ENCODE results near the gene SLC6A7. TPM values are rescaled to one million over a fixed set of nuclear protein-coding genes. Genes with fewer than 3 reads are reported as not detected.

SLC6A7 gene
- total and polyA plus RNA-seq, 8 donors = not detected

- Histone ChIP-seq H3K9me3 (no peaks in the 10 kb centered on the region), H3K27me3 (no peaks in the 10 kb centered on the region), H3K4me1 (no peaks in the 10 kb centered on the region), H3K36me3 (no peaks in the 10 kb centered on the region), H3K27ac (no peak overlapping the region), H3K4me3 (no peak overlapping the region)
- ATAC-seq = no peak
- WGBS, 2 donors = 65 to 68% methylated on average over 5 of the region's 5 CpGs
- intact Hi-C loops (cut with DNase I) = loop anchor here in 2 of 3 donors (5.0 to 10.0 kb wide), 2 partner anchors 56 to 84 kb away; no protein-coding TSS in a partner anchor
- DNase-seq = peak in 1 of 6 donors; percentile 39
- no peak for TF ChIP-seq CTCF (IDR thresholded peaks at IDR 0.05)
- no peak for FAIRE-seq
These were observed 28.8 kb downstream of the SLC6A7 start for GRCh38 chr5:150218693-150219035.

- Histone ChIP-seq H3K36me3 (no peaks in the 10 kb centered on the region), H3K4me1 (no peaks in the 10 kb centered on the region), H3K9me3 (no peaks in the 10 kb centered on the region), H3K27ac (no peak overlapping the region), H3K27me3 (no peaks in the 10 kb centered on the region), H3K4me3 (no peak overlapping the region)
- ATAC-seq (no peak), DNase-seq (no peak), FAIRE-seq (no peak)
- TF ChIP-seq CTCF (IDR thresholded peaks at IDR 0.05) = no peak
- intact Hi-C loops (cut with DNase I) = loop anchor here in 2 of 3 donors (5.0 to 10.0 kb wide), 2 partner anchors 57 to 84 kb away; no protein-coding TSS in a partner anchor
These were observed 29.3 kb downstream of the SLC6A7 start for GRCh38 chr5:150219142-150219541.

- ATAC-seq (no peak), DNase-seq (peak in 1 of 6 donors; percentile 9), FAIRE-seq (no peak)
- no peaks in the 10 kb centered on the region for H3K27me3 ChIP-seq
- no peak for TF ChIP-seq CTCF (IDR thresholded peaks at IDR 0.05)
- WGBS, 2 donors = 67 to 80% methylated on average over 2 of the region's 2 CpGs
- no peaks in the 10 kb centered on the region for H3K9me3 ChIP-seq
- H3K36me3 ChIP-seq = no peaks in the 10 kb centered on the region
- no peak overlapping the region for H3K4me3 ChIP-seq
- H3K27ac ChIP-seq = no peak overlapping the region
- intact Hi-C loops (cut with DNase I) = loop anchor here in 2 of 3 donors (5.0 to 10.0 kb wide), 2 partner anchors 58 to 85 kb away; no protein-coding TSS in a partner anchor
- no peaks in the 10 kb centered on the region for H3K4me1 ChIP-seq
These were observed 30.0 kb downstream of the SLC6A7 start for GRCh38 chr5:150219861-150220260.

- Histone ChIP-seq H3K36me3 (no peaks in the 10 kb centered on the region), H3K4me1 (no peaks in the 10 kb centered on the region), H3K4me3 (no peak overlapping the region), H3K27me3 (no peaks in the 10 kb centered on the region), H3K9me3 (no peaks in the 10 kb centered on the region), H3K27ac (no peak overlapping the region)
- FAIRE-seq = no peak
- intact Hi-C loops (cut with DNase I) = no loop called here
- WGBS, 2 donors = 70 to 73% methylated on average over 5 of the region's 5 CpGs
- TF ChIP-seq CTCF (IDR thresholded peaks at IDR 0.05) = no peak
- DNase-seq = peak in 1 of 6 donors; percentile 8
- ATAC-seq = no peak
These were observed 31.6 kb downstream of the SLC6A7 start for GRCh38 chr5:150221471-150221870.

GRCh38 chr5:150222906-150223305, 33.0 kb downstream of the SLC6A7 start:
- no peak for DNase-seq
- H3K4me1 ChIP-seq = no peaks in the 10 kb centered on the region
- intact Hi-C loops (cut with DNase I) = no loop called here
- H3K4me3 ChIP-seq = no peak overlapping the region
- no peaks in the 10 kb centered on the region for H3K9me3 ChIP-seq
- no peaks in the 10 kb centered on the region for H3K36me3 ChIP-seq
- no peak for ATAC-seq
- no peak for TF ChIP-seq CTCF (IDR thresholded peaks at IDR 0.05)
- no peak overlapping the region for H3K27ac ChIP-seq
- no peak for FAIRE-seq
- H3K27me3 ChIP-seq = no peaks in the 10 kb centered on the region
- WGBS, 2 donors = 80 to 86% methylated on average over 21 of the region's 21 CpGs

All from pancreas (tissue), 10 donors.